Choroid plexus epithelial cell (primary cell): ENCODE results near the gene CPNE8.
A peak's percentile ranks its signal among the peaks of the same experiment; 100 is the strongest.

Source experiments
- DNase-seq: peaks from one replicate; pipeline ENCODE4 v3.0.0-alpha.2; 2010; ENCODE audit warnings: low read depth
- H3K4me3 ChIP-seq: 2 replicates; pipeline ENCODE4 v1.5.1; 2011; ENCODE audit warnings: low read depth, mild to moderate bottlenecking, control low read depth, low read length, moderate library complexity
- CTCF ChIP-seq: conservative IDR thresholded peaks from 2 replicates; pipeline ENCODE4 v1.5.1; 2011; ENCODE audit warnings: low read depth, mild to moderate bottlenecking, control low read depth, inconsistent platforms, low read length, moderate library complexity

Gene CPNE8

GRCh38 chr12:38911611-38912010 lies 6.2 kb upstream of the CPNE8 start:
- no peak for DNase-seq
- no peak overlapping the region for H3K4me3 ChIP-seq
- no peak for TF ChIP-seq CTCF

GRCh38 chr12:38907201-38907923 lies 2.0 kb upstream of the CPNE8 start:
- DNase-seq: no peak
- peak overlapping the region; percentile 54 for H3K4me3 ChIP-seq
- no peak for TF ChIP-seq CTCF

GRCh38 chr12:38906482-38907200 lies 1.2 kb upstream of the CPNE8 start:
- peak; percentile 70 for TF ChIP-seq CTCF
- DNase-seq: peak; percentile 71
- H3K4me3 ChIP-seq: peak overlapping the region; percentile 54

- peak overlapping the region; percentile 54 for H3K4me3 ChIP-seq
- no peak for TF ChIP-seq CTCF
- DNase-seq: peak; percentile 28
These were observed 583 bp downstream of the CPNE8 start for GRCh38 chr12:38904537-38905479.

GRCh38 chr12:38903596-38903995 lies 1.8 kb downstream of the CPNE8 start:
- no peak overlapping the region for H3K4me3 ChIP-seq
- TF ChIP-seq CTCF: no peak
- DNase-seq: no peak

- no peak overlapping the region for H3K4me3 ChIP-seq
- TF ChIP-seq CTCF: no peak
- peak; percentile 1 for DNase-seq
These were observed 7.2 kb downstream of the CPNE8 start for GRCh38 chr12:38898001-38898684.
